Testis (tissue), 3 donors: ENCODE results near the gene KDM5C. TPM values are rescaled to one million over a fixed set of nuclear protein-coding genes. Genes with fewer than 3 reads are reported as not detected.

Source experiments
- DNase-seq: peaks from one replicate; pipeline ENCODE4 v3.0.0-alpha.2; 2019
- H3K27ac ChIP-seq, 2 donors: fragments of 200-600 bp; sonication (generic); one replicate each; pipeline ENCODE4 v1.5.1; 2019
- H3K27me3 ChIP-seq: fragments of 200-600 bp; sonication (generic); one replicate; pipeline ENCODE4 v1.5.1; 2019
- H3K36me3 ChIP-seq: fragments of 200-600 bp; sonication (generic); one replicate; pipeline ENCODE4 v1.5.1; 2017; ENCODE audit warnings: low read depth; ENCODE audit errors: missing control alignments
- H3K4me1 ChIP-seq: fragments of 200-600 bp; sonication (generic); one replicate; pipeline ENCODE4 v1.5.1; 2019
- H3K4me3 ChIP-seq, 2 donors: fragments of 200-600 bp; sonication (generic); one replicate each; pipeline ENCODE4 v1.5.1; 2017 to 2019
- H3K9me3 ChIP-seq: fragments of 200-600 bp; sonication (generic); one replicate; pipeline ENCODE4 v1.5.1; 2017
- CTCF ChIP-seq, 3 experiments: fragments of 450-650 bp in 2 of 3; fragments of 200-600 bp in 1 of 3; sonication (generic) in 1 of 3; IDR thresholded peaks; one replicate each; pipeline ENCODE4 v1.5.1; 2016 to 2019; ENCODE audit warnings: antibody characterized with exemption in 3 of 3, mild to moderate bottlenecking in 2 of 3, moderate library complexity in 1 of 3
- POLR2A ChIP-seq: fragments of 450-650 bp; IDR thresholded peaks from one replicate; pipeline ENCODE4 v1.6.1; 2017; ENCODE audit warnings: antibody characterized with exemption, mild to moderate bottlenecking, moderate library complexity
- WGBS, 2 donors: methylation state at CpG; one replicate each; pipeline ENCODE4 v1.1.5; 2018; 5-methylcytosine and 5-hydroxymethylcytosine counted together
- intact Hi-C: fragments of 100-400 bp; cut with DNase I; formaldehyde crosslinking; loops from one replicate; pipeline ENCODE4 v1.15.1; 2023; ENCODE audit warnings: low total_unique reads
- polyA plus RNA-seq: library from polyadenylated mRNA; stranded (reverse); fragments of 350-450 nt; fragmentation: Illumina TruSeq; extraction: RNeasy Lipid Tissue Mini Kit (QIAGEN cat#74804); gene quantifications from one replicate; pipeline ENCODE4 v1.2.3, GENCODE V29; 2014; ENCODE audit warnings: low read depth, low replicate concordance; ENCODE audit not compliant: insufficient read depth
- total RNA-seq, 2 donors: library from RNA; depleted of rRNA; stranded (reverse); fragments of >200 nt; gene quantifications; one replicate each; pipeline ENCODE4 v1.2.3, GENCODE V29; 2016

The KDM5C gene
- total and polyA plus RNA-seq, 3 donors from 2014 or later: 40.1 to 134 (median 104) TPM

- H3K36me3 ChIP-seq: no peaks in the 10 kb centered on the region
- H3K4me1 ChIP-seq: no peaks in the 10 kb centered on the region
- H3K27me3 ChIP-seq: no peaks in the 10 kb centered on the region
- H3K27ac ChIP-seq: no peak overlapping the region
- no peak for TF ChIP-seq CTCF (IDR thresholded peaks at IDR 0.05)
- TF ChIP-seq POLR2A: no peak
- 97 to 100% methylated on average over 6 to 16 of the region's 16 CpGs for WGBS, 2 donors
- H3K9me3 ChIP-seq: no peaks in the 10 kb centered on the region
- intact Hi-C loops: no loop called here
- no peak for DNase-seq
- no peak overlapping the region for H3K4me3 ChIP-seq
Observed at GRCh38 chrX:53193093-53193492, 31.9 kb downstream of the KDM5C start.

- WGBS, 2 donors: 69 to 80% methylated on average over 6 of the region's 6 CpGs
- no peak overlapping the region for H3K27ac ChIP-seq
- no peaks in the 10 kb centered on the region for H3K27me3 ChIP-seq
- TF ChIP-seq POLR2A (no peak), CTCF (IDR thresholded peaks at IDR 0.05) (no peak)
- no peaks in the 10 kb centered on the region for H3K4me1 ChIP-seq
- intact Hi-C loops: no loop called here
- DNase-seq: no peak
- no peaks in the 10 kb centered on the region for H3K9me3 ChIP-seq
- no peaks in the 10 kb centered on the region for H3K36me3 ChIP-seq
- no peak overlapping the region for H3K4me3 ChIP-seq
Observed at GRCh38 chrX:53190363-53190960, 34.5 kb downstream of the KDM5C start.

- Histone ChIP-seq H3K4me1 (no peaks in the 10 kb centered on the region), H3K36me3 (no peaks in the 10 kb centered on the region), H3K4me3 (no peak overlapping the region), H3K27me3 (no peaks in the 10 kb centered on the region), H3K9me3 (no peaks in the 10 kb centered on the region), H3K27ac (no peak overlapping the region)
- WGBS, 2 donors: 40 to 69% methylated on average over 2 of the region's 2 CpGs
- no peak for DNase-seq
- intact Hi-C loops: no loop called here
- TF ChIP-seq CTCF (IDR thresholded peaks at IDR 0.05): no peak
- TF ChIP-seq POLR2A: no peak
Observed at GRCh38 chrX:53188763-53189162, 36.2 kb downstream of the KDM5C start.

GRCh38 chrX:53186351-53186750, 38.7 kb downstream of the KDM5C start:
- WGBS, 2 donors: 83 to 87% methylated on average over 2 of the region's 2 CpGs

More at GRCh38 chrX:53186351-53186750, 38.7 kb downstream of the KDM5C start:
- intact Hi-C loops: no loop called here
- H3K9me3 ChIP-seq: no peaks in the 10 kb centered on the region
- no peak for DNase-seq
- no peaks in the 10 kb centered on the region for H3K27me3 ChIP-seq
- no peak overlapping the region for H3K4me3 ChIP-seq
- TF ChIP-seq CTCF (IDR thresholded peaks at IDR 0.05): no peak
- TF ChIP-seq POLR2A: no peak
- H3K27ac ChIP-seq: no peak overlapping the region
- no peaks in the 10 kb centered on the region for H3K36me3 ChIP-seq
- no peaks in the 10 kb centered on the region for H3K4me1 ChIP-seq
